GM23338 (cell line): ENCODE results near the gene GPRC5D. TPM values are rescaled to one million over a fixed set of nuclear protein-coding genes. Genes with fewer than 3 reads are reported as not detected.

Experiments
- ATAC-seq: fragments of 200-7000 bp; cut with Tn5 transposase; 3 replicates; pipeline ENCODE4 v1.9.1; 2020
- DNase-seq: peaks from one replicate; pipeline ENCODE4 v3.0.0-alpha.2; 2015; ENCODE audit warnings: low spot score
- H2AFZ ChIP-seq: fragments of 200-600 bp; sonication (generic); 2 replicates; pipeline ENCODE4 v1.8.0; 2016; ENCODE audit warnings: antibody characterized with exemption, mild to moderate bottlenecking, moderate library complexity
- H3F3A ChIP-seq: fragments of 200-600 bp; sonication (generic); replicated peaks from 2 replicates; pipeline ENCODE4 v1.8.0; 2017; ENCODE audit warnings: antibody characterized with exemption, mixed run types, low read depth
- H3K27ac ChIP-seq: fragments of 200-600 bp; sonication (generic); 2 replicates; pipeline ENCODE4 v1.6.1; 2016; ENCODE audit warnings: low read depth
- H3K27me3 ChIP-seq: fragments of 200-600 bp; sonication (generic); 2 replicates; pipeline ENCODE4 v1.8.0; 2016; ENCODE audit warnings: mild to moderate bottlenecking, mixed run types, moderate library complexity; ENCODE audit not compliant: insufficient read depth
- H3K36me3 ChIP-seq: fragments of 200-600 bp; sonication (generic); 2 replicates; pipeline ENCODE4 v1.8.0; 2016; ENCODE audit warnings: mild to moderate bottlenecking; ENCODE audit not compliant: insufficient read depth
- H3K4me1 ChIP-seq: fragments of 200-600 bp; sonication (generic); 2 replicates; pipeline ENCODE4 v1.8.0; 2016; ENCODE audit warnings: mild to moderate bottlenecking, moderate library complexity; ENCODE audit not compliant: insufficient read depth
- H3K4me2 ChIP-seq: fragments of 200-600 bp; sonication (generic); 2 replicates; pipeline ENCODE4 v1.7.1; 2017; ENCODE audit warnings: mixed run types
- H3K4me3 ChIP-seq: fragments of 200-600 bp; sonication (generic); 2 replicates; pipeline ENCODE4 v1.6.1; 2016; ENCODE audit warnings: mixed run types
- H3K79me2 ChIP-seq: fragments of 200-600 bp; sonication (generic); replicated peaks from 2 replicates; pipeline ENCODE4 v1.8.0; 2017; ENCODE audit warnings: mild to moderate bottlenecking; ENCODE audit not compliant: insufficient read depth
- H3K9me2 ChIP-seq: fragments of 200-600 bp; sonication (generic); 2 replicates; pipeline ENCODE4 v1.8.0; 2017; ENCODE audit not compliant: insufficient read depth
- H4K20me1 ChIP-seq: fragments of 200-600 bp; sonication (generic); replicated peaks from 2 replicates; pipeline ENCODE4 v1.8.0; 2017; ENCODE audit warnings: mild to moderate bottlenecking; ENCODE audit not compliant: insufficient read depth
- H3K27ac Mint-ChIP-seq: 2 replicates; pipeline ENCODE4 v1.8.0; 2020; ENCODE audit warnings: inconsistent platforms, mild to moderate bottlenecking, moderate library complexity, mixed read lengths
- H3K27me3 Mint-ChIP-seq: 3 replicates; pipeline ENCODE4 v1.8.0; 2022; ENCODE audit warnings: low read depth, mild to moderate bottlenecking, moderate library complexity, mixed read lengths, inconsistent platforms; ENCODE audit not compliant: insufficient read depth, poor library complexity
- H3K36me3 Mint-ChIP-seq: 3 replicates; pipeline ENCODE4 v1.8.0; 2021; ENCODE audit warnings: low read depth, mild to moderate bottlenecking, inconsistent platforms, moderate library complexity, mixed read lengths
- H3K4me1 Mint-ChIP-seq: 3 replicates; pipeline ENCODE4 v1.8.0; 2020; ENCODE audit warnings: mild to moderate bottlenecking, inconsistent platforms, mixed read lengths
- H3K4me3 Mint-ChIP-seq: 3 replicates; pipeline ENCODE4 v1.8.0; 2021; ENCODE audit warnings: moderate library complexity, mild to moderate bottlenecking, inconsistent platforms, mixed read lengths
- H3K9me3 Mint-ChIP-seq: 3 replicates; pipeline ENCODE4 v1.8.0; 2020; ENCODE audit warnings: moderate library complexity, mild to moderate bottlenecking, inconsistent platforms, mixed read lengths
- CREB1 ChIP-seq: fragments of 250-450 bp; sonication (Bioruptor Pico); IDR thresholded peaks from 2 replicates; pipeline ENCODE4 v1.5.0; 2020; ENCODE audit warnings: low read depth, mild to moderate bottlenecking, moderate library complexity
- CTCF ChIP-seq, 2 experiments: fragments of 200-600 bp in 1 of 2; sonication (generic) in 1 of 2; conservative IDR thresholded peaks; 2 replicates each; pipeline versions ENCODE4 v1.5.1 to v1.6.1; 2016 to 2017; ENCODE audit warnings: antibody characterized with exemption in 2 of 2, low read depth in 2 of 2, mild to moderate bottlenecking in 2 of 2, moderate library complexity in 1 of 2
- ETS1 ChIP-seq: IDR thresholded peaks from 2 replicates; pipeline ENCODE4 v1.6.1; 2016; ENCODE audit warnings: antibody characterized with exemption
- EZH2 ChIP-seq: fragments of 200-600 bp; sonication (generic); IDR thresholded peaks from one replicate; pipeline ENCODE4 v1.8.0; 2017; ENCODE audit warnings: antibody characterized with exemption, mild to moderate bottlenecking, low read depth; ENCODE audit not compliant: unreplicated experiment
- EZH2phosphoT487 ChIP-seq: fragments of 200-600 bp; sonication (generic); IDR thresholded peaks from one replicate; pipeline ENCODE4 v1.8.1; 2018; ENCODE audit warnings: antibody characterized with exemption; ENCODE audit not compliant: unreplicated experiment
- JUNB ChIP-seq: IDR thresholded peaks from one replicate; pipeline ENCODE4 v1.6.1; 2016; ENCODE audit warnings: antibody characterized with exemption; ENCODE audit not compliant: unreplicated experiment
- NANOG ChIP-seq: IDR thresholded peaks from 2 replicates; pipeline ENCODE4 v1.6.1; 2016; ENCODE audit warnings: antibody characterized with exemption, borderline replicate concordance
- POLR2AphosphoS5 ChIP-seq: IDR thresholded peaks from 2 replicates; pipeline ENCODE4 v1.6.1; 2016; ENCODE audit warnings: antibody characterized with exemption, low read depth
- REST ChIP-seq: IDR thresholded peaks from one replicate; pipeline ENCODE4 v1.6.1; 2018; ENCODE audit warnings: antibody characterized with exemption; ENCODE audit not compliant: unreplicated experiment
- STAT1 ChIP-seq: IDR thresholded peaks from one replicate; pipeline ENCODE4 v1.6.1; 2016; ENCODE audit warnings: antibody characterized with exemption; ENCODE audit not compliant: unreplicated experiment
- ZNF114 ChIP-seq: fragments of 250-450 bp; sonication (Bioruptor Pico); IDR thresholded peaks from 2 replicates; pipeline ENCODE4 v1.5.0; 2020; ENCODE audit warnings: mild to moderate bottlenecking, moderate library complexity
- ZNF331 ChIP-seq: fragments of 250-450 bp; sonication (Bioruptor Pico); IDR thresholded peaks from 2 replicates; pipeline ENCODE4 v1.5.0; 2020; ENCODE audit warnings: low read depth, mild to moderate bottlenecking, moderate library complexity
- ZNF462 ChIP-seq: fragments of 250-450 bp; sonication (Bioruptor Pico); IDR thresholded peaks from 2 replicates; pipeline ENCODE4 v1.5.0; 2020; ENCODE audit warnings: mild to moderate bottlenecking, moderate library complexity
- polyA plus RNA-seq: library from polyadenylated mRNA; unstranded; fragments of >200 nt; fragmentation: Nextera tagmentation; extraction: Ambion mirVana; gene quantifications from 2 replicates; pipeline ENCODE4 v1.2.1, GENCODE V29; 2016
- total RNA-seq: library from RNA; depleted of rRNA; stranded (reverse); fragments of >200 nt; shearing (Covaris generic); gene quantifications from 2 replicates; pipeline ENCODE4 v1.2.3, GENCODE V29; 2014

The GPRC5D gene
- total and polyA plus RNA-seq, 2 experiments from 2014 or later, result not detected

- Histone ChIP-seq H3K27me3 (no peaks in the 10 kb centered on the region), H2AFZ (no peak overlapping the region), H3K79me2 (no peaks in the 10 kb centered on the region), H3K27ac (no peak overlapping the region), H3K36me3 (peaks cover 13% of the 10 kb centered on the region; the same call in 1 of the 2 replicates), H4K20me1 (no peaks in the 10 kb centered on the region; the same call in 1 of the 2 replicates), H3K4me3 (no peak overlapping the region), H3K4me2 (no peak overlapping the region), H3F3A (no peaks in the 10 kb centered on the region), H3K4me1 (no peaks in the 10 kb centered on the region), H3K9me2 (no peaks in the 10 kb centered on the region)
- peaks cover 12% of the 10 kb centered on the region; the same call in 2 of the 3 replicates for H3K4me1 Mint-ChIP-seq
- no peaks in the 10 kb centered on the region for H3K9me3 Mint-ChIP-seq
- H3K36me3 Mint-ChIP-seq, result peaks cover 21% of the 10 kb centered on the region; the same call in 2 of the 3 replicates
- DNase-seq, result no peak
- no peak overlapping the region for H3K27ac Mint-ChIP-seq
- no peak for ATAC-seq
- no peaks in the 10 kb centered on the region for H3K27me3 Mint-ChIP-seq
- no peak overlapping the region for H3K4me3 Mint-ChIP-seq
- TF ChIP-seq CTCF (conservative IDR thresholded peaks at IDR 0.05; ENCODE audit: low read depth in 2 of 2), result no peak
- TF ChIP-seq STAT1, result no peak
- no peak for TF ChIP-seq CREB1
- TF ChIP-seq REST, result no peak
- no peak for TF ChIP-seq ZNF462 (CRISPR knock-in tag)
- TF ChIP-seq EZH2, result no peak
- TF ChIP-seq POLR2AphosphoS5, result no peak
- no peak for TF ChIP-seq JUNB
- no peak for TF ChIP-seq NANOG
- TF ChIP-seq EZH2phosphoT487, result no peak
- no peak for TF ChIP-seq ETS1
- TF ChIP-seq ZNF331 (CRISPR knock-in tag), result no peak
- TF ChIP-seq ZNF114, result no peak
Observed at GRCh38 chr12:12982331-12982730, 30.4 kb upstream of the GPRC5D start.
